GM18526 (cell line): ENCODE data around the gene AP3D1.

Source experiments
- POLR2A ChIP-seq: IDR thresholded peaks from 3 replicates; pipeline ENCODE4 v1.6.1; 2011; ENCODE audit not compliant: insufficient read length; ENCODE audit errors: extremely low read depth

Gene AP3D1

GRCh38 chr19:2126879-2127518 is 24.4 kb downstream of the AP3D1 start:
- no peak for TF ChIP-seq POLR2A

GRCh38 chr19:2123682-2124387 is 27.5 kb downstream of the AP3D1 start:
- no peak for TF ChIP-seq POLR2A

- TF ChIP-seq POLR2A, result no peak
Observed at GRCh38 chr19:2122982-2123381, 28.4 kb downstream of the AP3D1 start.

- no peak for TF ChIP-seq POLR2A
Observed at GRCh38 chr19:2122251-2122650, 29.1 kb downstream of the AP3D1 start.

- no peak for TF ChIP-seq POLR2A
Observed at GRCh38 chr19:2121416-2122051, 29.8 kb downstream of the AP3D1 start.

- no peak for TF ChIP-seq POLR2A
Observed at GRCh38 chr19:2120821-2121220, 30.5 kb downstream of the AP3D1 start.

GRCh38 chr19:2119921-2120785 is 31.2 kb downstream of the AP3D1 start:
- no peak for TF ChIP-seq POLR2A

GRCh38 chr19:2118438-2118837 is 32.9 kb downstream of the AP3D1 start:
- no peak for TF ChIP-seq POLR2A

- no peak for TF ChIP-seq POLR2A
Observed at GRCh38 chr19:2117215-2117960, 34.0 kb downstream of the AP3D1 start.

GRCh38 chr19:2116507-2116906 is 34.9 kb downstream of the AP3D1 start:
- no peak for TF ChIP-seq POLR2A

GRCh38 chr19:2115911-2116426 is 35.4 kb downstream of the AP3D1 start:
- TF ChIP-seq POLR2A, result no peak

GRCh38 chr19:2115324-2115723 is 36.0 kb downstream of the AP3D1 start:
- no peak for TF ChIP-seq POLR2A

- TF ChIP-seq POLR2A, result no peak
Observed at GRCh38 chr19:2114821-2115220, 36.5 kb downstream of the AP3D1 start.

- TF ChIP-seq POLR2A, result no peak
Observed at GRCh38 chr19:2114218-2114617, 37.1 kb downstream of the AP3D1 start.

GRCh38 chr19:2113439-2114211 is 37.7 kb downstream of the AP3D1 start:
- no peak for TF ChIP-seq POLR2A
